Measurements from ENCODE around the gene CFAP69. TPM values are rescaled to one million over a fixed set of nuclear protein-coding genes. Genes with fewer than 3 reads are reported as not detected.

Gene CFAP69
- total and polyA plus RNA-seq, 2 experiments from 2014 or later, result 4.9 to 7.9 TPM

- Mint-ChIP-seq H3K36me3 (ENCODE audit: low read depth) (peaks cover 9% of the 10 kb centered on the region), H3K4me1 (peaks cover 25% of the 10 kb centered on the region), H3K27me3 (ENCODE audit: insufficient read depth, low read depth, poor library complexity) (peaks cover 6% of the 10 kb centered on the region), H3K27ac (no peak overlapping the region), H3K9me3 (no peaks in the 10 kb centered on the region), H3K4me3 (no peak overlapping the region)
- no peaks in the 10 kb centered on the region for H3K36me3 ChIP-seq (ENCODE audit: insufficient read depth)
- H3K4me1 ChIP-seq (ENCODE audit: insufficient read depth), result peaks cover 49% of the 10 kb centered on the region
- H3K9me2 ChIP-seq (ENCODE audit: insufficient read depth), result no peaks in the 10 kb centered on the region
- no peak overlapping the region for H3K27ac ChIP-seq (ENCODE audit: low read depth)
- no peak overlapping the region for H2AFZ ChIP-seq
- H3K27me3 ChIP-seq (ENCODE audit: insufficient read depth), result no peaks in the 10 kb centered on the region
- H3K4me3 ChIP-seq, result peak overlapping the region; percentile 92
- H3K79me2 ChIP-seq (replicated peaks; ENCODE audit: insufficient read depth), result peaks cover 55% of the 10 kb centered on the region
- H4K20me1 ChIP-seq (replicated peaks; ENCODE audit: insufficient read depth), result no peaks in the 10 kb centered on the region
- no peak for DNase-seq (ENCODE audit: low spot score)
- TF ChIP-seq EZH2phosphoT487 (IDR thresholded peaks at IDR 0.05; ENCODE audit: unreplicated experiment) (no peak), POLR2AphosphoS5 (IDR thresholded peaks at IDR 0.05; ENCODE audit: low read depth) (no peak), ZNF114 (CRISPR knock-in tag; IDR thresholded peaks at IDR 0.05) (no peak), ETS1 (IDR thresholded peaks at IDR 0.05) (no peak), NANOG (IDR thresholded peaks at IDR 0.05; ENCODE audit: borderline replicate concordance) (no peak), JUNB (IDR thresholded peaks at IDR 0.05; ENCODE audit: unreplicated experiment) (no peak), ZNF462 (CRISPR knock-in tag; IDR thresholded peaks at IDR 0.05) (no peak), EZH2 (IDR thresholded peaks at IDR 0.05; ENCODE audit: low read depth, unreplicated experiment) (no peak)
- no peaks in the 10 kb centered on the region; the same call in 1 of the 2 replicates for H3F3A ChIP-seq (replicated peaks; ENCODE audit: low read depth)
- H3K4me2 ChIP-seq, result peak overlapping the region; percentile 95
- no peak for ATAC-seq
Observed at GRCh38 chr7:90213521-90213920, 31.5 kb upstream of the CFAP69 start.

All from GM23338 (cell line).